HCT116 (cell line): ENCODE measurements around the gene COL5A1. TPM values are rescaled to one million over a fixed set of nuclear protein-coding genes. Genes with fewer than 3 reads are reported as not detected.

Experiments
- ATAC-seq: fragments of 200-7000 bp; cut with Tn5 transposase; 2 replicates; pipeline ENCODE4 v1.9.1; 2020; ENCODE audit warnings: mild to moderate bottlenecking, moderate library complexity
- BruUV-seq: library from RNA; stranded (reverse); fragments of 400-500 nt; replicated peaks from 2 replicates; lab custom pipeline; 2021; lab: Mats Ljungman, UMichigan
- CTCF ChIA-PET: fragments of 300-600 bp; sonication (Branson Sonifier 250); formaldehyde crosslinking; loops from one replicate; lab custom pipeline; 2021; ENCODE audit warnings: antibody characterized with exemption; lab: Charles Lee
- POLR2A ChIA-PET: fragments of 300-600, 350-600 bp; sonication (Branson Sonifier 250); formaldehyde crosslinking; loops from one replicate; lab custom pipeline; 2021; ENCODE audit warnings: antibody characterized with exemption; lab: Charles Lee
- RAD21 ChIA-PET, 2 experiments: fragments of 300-600 bp; sonication (Branson Sonifier 250); formaldehyde crosslinking; loops; one replicate each; lab custom pipeline; 2023; ENCODE audit warnings: low total read pairs in 2 of 2; ENCODE audit not compliant: uncharacterized antibody in 2 of 2, unreplicated experiment in 2 of 2, low non-redundant PET in 1 of 2; lab: Charles Lee
- DNase-seq: peaks from one replicate; pipeline ENCODE4 v3.0.0-alpha.2; 2010; ENCODE audit warnings: low read depth, low spot score
- H2AFZ ChIP-seq: fragments of 200-600 bp; shearing (Covaris generic), sonication (generic); 2 replicates; pipeline ENCODE4 v1.6.1; 2017; ENCODE audit warnings: low read depth, mixed run types, mixed read lengths, antibody characterized with exemption, low read length; ENCODE audit not compliant: poor library complexity, severe bottlenecking
- H3K27ac ChIP-seq: 2 replicates; pipeline ENCODE4 v1.5.1; 2012; ENCODE audit warnings: low read depth, low read length
- H3K27me3 ChIP-seq: fragments of 200-600 bp; sonication (generic); 2 replicates; pipeline ENCODE4 v1.6.1; 2016; ENCODE audit warnings: mixed run types, low read length, mixed read lengths; ENCODE audit not compliant: insufficient read depth
- H3K36me3 ChIP-seq, 2 experiments: fragments of 200-500 bp in 1 of 2; fragments of 200-600 bp in 1 of 2; sonication (Bioruptor generic) in 1 of 2; sonication (generic) in 1 of 2; 2 replicates each; pipeline versions ENCODE4 v1.5.1 to v1.6.1; 2014 to 2016; ENCODE audit warnings: low read length in 2 of 2, inconsistent platforms in 1 of 2, mixed read lengths in 1 of 2, mixed run types in 1 of 2; ENCODE audit not compliant: insufficient read depth in 2 of 2, control insufficient read depth in 1 of 2
- H3K4me1 ChIP-seq, 2 experiments: fragments of 200-600 bp in 1 of 2; sonication (generic) in 1 of 2; 2 replicates each; pipeline versions ENCODE4 v1.5.1 to v1.6.1; 2012 to 2017; ENCODE audit warnings: low read length in 2 of 2, inconsistent platforms in 1 of 2, mild to moderate bottlenecking in 1 of 2, mixed read lengths in 1 of 2, mixed run types in 1 of 2, moderate library complexity in 1 of 2; ENCODE audit not compliant: insufficient read depth in 2 of 2, control insufficient read depth in 1 of 2
- H3K4me2 ChIP-seq: fragments of 200-600 bp; sonication (generic); 2 replicates; pipeline ENCODE4 v1.6.1; 2017; ENCODE audit warnings: mixed run types, low read length, mixed read lengths
- H3K4me3 ChIP-seq, 2 experiments: fragments of 200-600 bp in 1 of 2; sonication (generic) in 1 of 2; replicated peaks in 1 of 2; 2 replicates each; pipeline ENCODE4 v1.5.1; 2011 to 2016; ENCODE audit warnings: low read length in 2 of 2, control low read depth in 1 of 2, low read depth in 1 of 2, mild to moderate bottlenecking in 1 of 2, mixed read lengths in 1 of 2, mixed run types in 1 of 2
- H3K79me2 ChIP-seq: fragments of 200-600 bp; sonication (generic); 2 replicates; pipeline ENCODE4 v1.6.1; 2017; ENCODE audit warnings: mild to moderate bottlenecking, mixed run types, low read length, moderate library complexity, mixed read lengths; ENCODE audit not compliant: insufficient read depth
- H3K9ac ChIP-seq: fragments of 200-600 bp; sonication (generic); 2 replicates; pipeline ENCODE4 v1.6.1; 2016; ENCODE audit warnings: low read length, mixed read lengths
- H3K9me2 ChIP-seq: fragments of 200-600 bp; sonication (generic), shearing (Covaris generic); 2 replicates; pipeline ENCODE4 v1.6.1; 2017; ENCODE audit warnings: mixed run types, mild to moderate bottlenecking, moderate library complexity; ENCODE audit not compliant: insufficient read depth
- H3K9me3 ChIP-seq, 2 experiments: fragments of 200-500 bp in 1 of 2; fragments of 200-600 bp in 1 of 2; sonication (Bioruptor generic) in 1 of 2; sonication (generic) in 1 of 2; 2 replicates each; pipeline ENCODE4 v1.6.1; 2014 to 2017; ENCODE audit warnings: low read length in 2 of 2, mixed read lengths in 2 of 2, inconsistent platforms in 1 of 2, low read depth in 1 of 2, mild to moderate bottlenecking in 1 of 2, mixed run types in 1 of 2, moderate library complexity in 1 of 2; ENCODE audit not compliant: control insufficient read depth in 1 of 2, insufficient read depth in 1 of 2
- H4K20me1 ChIP-seq: fragments of 200-600 bp; sonication (generic), shearing (Covaris generic); 2 replicates; pipeline ENCODE4 v1.6.1; 2017; ENCODE audit warnings: mixed run types, mild to moderate bottlenecking, moderate library complexity; ENCODE audit not compliant: insufficient read depth
- EGR1 ChIP-seq: IDR thresholded peaks from 2 replicates; pipeline ENCODE4 v1.6.1; 2012; ENCODE audit warnings: low read depth
- EZH2 ChIP-seq: fragments of 200-600 bp; sonication (generic); IDR thresholded peaks from 2 replicates; pipeline ENCODE4 v1.6.1; 2017; ENCODE audit warnings: antibody characterized with exemption, mixed run types
- SP1 ChIP-seq: IDR thresholded peaks from 2 replicates; pipeline ENCODE4 v1.6.1; 2012; ENCODE audit warnings: low read depth
- TCF7L2 ChIP-seq: IDR thresholded peaks from 2 replicates; pipeline ENCODE4 v1.7.0; 2011; ENCODE audit warnings: borderline replicate concordance, inconsistent platforms; ENCODE audit not compliant: insufficient read depth, insufficient read length; ENCODE audit errors: extremely low read depth
- intact Hi-C: fragments of 100-400 bp; cut with micrococcal nuclease; formaldehyde crosslinking; loops from 2 replicates; pipeline ENCODE4 v1.10.0; 2022
- total RNA-seq: library from RNA; stranded (reverse); gene quantifications from one replicate; pipeline ENCODE4 v1.2.1, GENCODE V29; 2021; ENCODE audit not compliant: unreplicated experiment
- TF ChIP-seq, protein P1 (sequence below): IDR thresholded peaks from 2 replicates; pipeline ENCODE4 v1.6.1; 2012
- TF ChIP-seq, protein P2 (sequence below): IDR thresholded peaks from 2 replicates; pipeline ENCODE4 v1.6.1; 2012; ENCODE audit warnings: low read depth

Gene COL5A1
- total RNA-seq, 1 experiment from 2014 or later, result 0.30 TPM

DNA sequence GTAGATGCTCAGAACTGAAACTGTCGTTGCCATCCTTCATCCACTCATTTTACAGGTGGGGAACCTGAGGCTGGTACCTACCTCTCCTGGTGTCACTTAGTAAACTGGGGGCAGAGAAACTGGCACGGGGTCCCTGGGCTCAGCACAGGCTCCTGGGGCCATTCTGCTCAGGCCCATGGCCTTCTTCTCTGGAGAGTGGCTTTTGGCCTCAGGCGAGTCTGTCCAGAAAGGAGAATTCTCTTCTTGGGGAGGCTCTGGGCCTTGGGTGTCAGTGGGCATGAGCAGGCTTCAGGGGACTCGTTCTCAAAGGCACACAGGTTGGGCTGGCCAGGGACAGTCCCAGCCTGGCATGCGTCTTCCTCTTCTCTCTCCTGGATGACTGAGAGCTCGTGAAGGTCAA lies 24.6 kb downstream of the COL5A1 start:
- intact Hi-C loops, result no loop called here
- CTCF ChIA-PET, result interaction anchor here (1.1 kb wide), 1 partner anchor 23 kb away, joined by 3 read pairs; no protein-coding TSS in a partner anchor

More for the DNA sequence above, 24.6 kb downstream of the COL5A1 start:
- Histone ChIP-seq H3K4me3 (no peak overlapping the region), H4K20me1 (no peaks in the 10 kb centered on the region), H3K9ac (no peak overlapping the region), H3K79me2 (no peaks in the 10 kb centered on the region), H3K4me2 (no peak overlapping the region), H3K27ac (no peak overlapping the region), H2AFZ (no peak overlapping the region), H3K9me3 (peaks cover 0 to 2% of the 10 kb centered on the region in 2 experiments; a peak in 2 of 4 replicates), H3K9me2 (no peaks in the 10 kb centered on the region), H3K36me3 (no peaks in the 10 kb centered on the region)
- no peak for DNase-seq
- ChIA-PET POLR2A (no interaction called here), RAD21 (no interaction called here)
- BruUV-seq, result no TSS peak
- TF ChIP-seq EGR1 (no peak), SP1 (no peak), EZH2 (no peak), TCF7L2 (no peak)
- TF ChIP-seq, protein P1, sequence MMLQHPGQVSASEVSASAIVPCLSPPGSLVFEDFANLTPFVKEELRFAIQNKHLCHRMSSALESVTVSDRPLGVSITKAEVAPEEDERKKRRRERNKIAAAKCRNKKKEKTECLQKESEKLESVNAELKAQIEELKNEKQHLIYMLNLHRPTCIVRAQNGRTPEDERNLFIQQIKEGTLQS, result no peak
- TF ChIP-seq, protein P2, sequence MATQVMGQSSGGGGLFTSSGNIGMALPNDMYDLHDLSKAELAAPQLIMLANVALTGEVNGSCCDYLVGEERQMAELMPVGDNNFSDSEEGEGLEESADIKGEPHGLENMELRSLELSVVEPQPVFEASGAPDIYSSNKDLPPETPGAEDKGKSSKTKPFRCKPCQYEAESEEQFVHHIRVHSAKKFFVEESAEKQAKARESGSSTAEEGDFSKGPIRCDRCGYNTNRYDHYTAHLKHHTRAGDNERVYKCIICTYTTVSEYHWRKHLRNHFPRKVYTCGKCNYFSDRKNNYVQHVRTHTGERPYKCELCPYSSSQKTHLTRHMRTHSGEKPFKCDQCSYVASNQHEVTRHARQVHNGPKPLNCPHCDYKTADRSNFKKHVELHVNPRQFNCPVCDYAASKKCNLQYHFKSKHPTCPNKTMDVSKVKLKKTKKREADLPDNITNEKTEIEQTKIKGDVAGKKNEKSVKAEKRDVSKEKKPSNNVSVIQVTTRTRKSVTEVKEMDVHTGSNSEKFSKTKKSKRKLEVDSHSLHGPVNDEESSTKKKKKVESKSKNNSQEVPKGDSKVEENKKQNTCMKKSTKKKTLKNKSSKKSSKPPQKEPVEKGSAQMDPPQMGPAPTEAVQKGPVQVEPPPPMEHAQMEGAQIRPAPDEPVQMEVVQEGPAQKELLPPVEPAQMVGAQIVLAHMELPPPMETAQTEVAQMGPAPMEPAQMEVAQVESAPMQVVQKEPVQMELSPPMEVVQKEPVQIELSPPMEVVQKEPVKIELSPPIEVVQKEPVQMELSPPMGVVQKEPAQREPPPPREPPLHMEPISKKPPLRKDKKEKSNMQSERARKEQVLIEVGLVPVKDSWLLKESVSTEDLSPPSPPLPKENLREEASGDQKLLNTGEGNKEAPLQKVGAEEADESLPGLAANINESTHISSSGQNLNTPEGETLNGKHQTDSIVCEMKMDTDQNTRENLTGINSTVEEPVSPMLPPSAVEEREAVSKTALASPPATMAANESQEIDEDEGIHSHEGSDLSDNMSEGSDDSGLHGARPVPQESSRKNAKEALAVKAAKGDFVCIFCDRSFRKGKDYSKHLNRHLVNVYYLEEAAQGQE, result no peak
- TF ChIP-seq, all 23 proteins: peak for 0
- peaks cover 24% of the 10 kb centered on the region; the same call in 1 of the 2 replicates for H3K27me3 ChIP-seq
- peaks cover 2 to 14% of the 10 kb centered on the region in 2 experiments; a peak in 2 of 4 replicates for H3K4me1 ChIP-seq
- ATAC-seq, result no peak
